Esophagus (tissue), 2 donors: ENCODE measurements around the gene FIBCD1. TPM values are rescaled to one million over a fixed set of nuclear protein-coding genes. Genes with fewer than 3 reads are reported as not detected.

Source experiments
- H3K27ac ChIP-seq, 2 donors: one replicate each; pipeline ENCODE4 v1.5.1; 2013; ENCODE audit warnings: low read depth in 2 of 2, mild to moderate bottlenecking in 2 of 2, inconsistent platforms in 1 of 2, low read length in 1 of 2, moderate library complexity in 1 of 2
- H3K27me3 ChIP-seq, 2 donors: one replicate each; pipeline ENCODE4 v1.6.1; 2013; ENCODE audit warnings: low read length in 2 of 2, control low read depth in 1 of 2, mild to moderate bottlenecking in 1 of 2; ENCODE audit not compliant: insufficient read depth in 2 of 2, control insufficient read depth in 1 of 2
- H3K36me3 ChIP-seq, 2 donors: one replicate each; pipeline ENCODE4 v1.6.1; 2013; ENCODE audit warnings: low read length in 1 of 2; ENCODE audit not compliant: control insufficient read depth in 2 of 2, insufficient read depth in 2 of 2
- H3K4me1 ChIP-seq, 2 donors: one replicate each; pipeline ENCODE4 v1.6.1; 2013; ENCODE audit warnings: low read length in 1 of 2; ENCODE audit not compliant: control insufficient read depth in 2 of 2, insufficient read depth in 2 of 2
- H3K4me3 ChIP-seq, 2 donors: one replicate each; pipeline ENCODE4 v1.5.1; 2013; ENCODE audit warnings: low read length in 2 of 2, mild to moderate bottlenecking in 2 of 2, low read depth in 1 of 2, moderate library complexity in 1 of 2
- H3K9me3 ChIP-seq, 2 donors: one replicate each; pipeline ENCODE4 v1.6.1; 2013; ENCODE audit warnings: mild to moderate bottlenecking in 2 of 2, low read depth in 1 of 2, low read length in 1 of 2, moderate library complexity in 1 of 2; ENCODE audit not compliant: control insufficient read depth in 2 of 2, insufficient read depth in 1 of 2
- WGBS, 2 donors: extraction: QIAGEN DNeasy Blood & Tissue Kit; methylation state at CpG; one replicate each; pipeline ENCODE4 v1.1.7; 2013; 5-methylcytosine and 5-hydroxymethylcytosine counted together
- polyA plus RNA-seq, 2 donors: library from polyadenylated mRNA; stranded (reverse); fragments of 200-250 nt; gene quantifications; one replicate each; pipeline ENCODE4 v1.2.3, GENCODE V29; 2013
- donor health status: healthy with polysubstance abuse.
- donor health status: Bipolar disorder and iron deficiency.

Gene FIBCD1
- polyA plus RNA-seq, 2 donors: 0.06 to 0.24 TPM

DNA sequence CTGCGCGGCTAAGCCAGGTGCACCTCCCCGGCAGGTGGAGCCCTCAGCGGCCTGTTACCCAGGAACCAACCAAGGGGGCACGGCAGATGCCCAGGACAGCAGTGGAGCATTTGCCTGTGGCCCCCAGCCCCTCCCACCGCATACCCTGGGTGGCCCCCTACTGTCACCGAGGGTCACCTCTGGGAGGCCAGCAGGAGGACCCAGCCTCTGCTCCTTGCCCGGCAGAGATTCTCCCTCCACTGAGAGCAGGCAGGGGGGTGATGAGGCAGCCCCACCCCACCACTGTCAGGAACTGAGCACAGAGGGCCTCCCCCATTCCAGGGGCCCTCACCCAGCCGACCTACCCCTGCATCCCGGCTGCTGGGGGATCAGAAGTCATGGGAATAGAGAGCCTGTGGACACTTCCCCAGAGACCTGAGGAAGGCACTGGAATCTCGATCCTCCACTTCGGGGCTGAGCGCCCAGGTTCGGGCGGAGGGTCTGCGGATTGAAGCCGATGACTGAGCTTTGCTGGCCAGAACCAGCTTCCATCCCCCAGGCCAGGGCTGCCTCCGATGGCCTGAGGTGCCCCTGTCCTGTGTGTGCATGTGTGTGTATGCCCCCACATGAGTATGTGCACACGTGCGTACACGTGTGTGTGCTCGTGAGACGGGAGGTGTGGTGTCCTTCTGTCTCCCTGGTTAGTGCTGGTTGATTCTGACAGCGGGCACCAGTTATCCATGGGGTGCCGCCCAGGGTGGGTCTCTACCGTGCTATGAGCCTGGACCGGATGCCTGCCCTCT, 42.6 kb downstream of the FIBCD1 start, which contains the start of gene QRFP:
Gene QRFP (minus strand): TSS at position 580 of the 782 bp plus-strand sequence. CDS start 2,974 bp downstream, outside the sequence.
- H3K4me3 ChIP-seq: no peak within 1 kb of the TSS
- H3K4me1 ChIP-seq: peaks cover 7 to 14% of the 10 kb centered on the region in 2 donors
- peaks cover 0 to 5% of the 10 kb centered on the region in 2 donors for H3K36me3 ChIP-seq

DNA sequence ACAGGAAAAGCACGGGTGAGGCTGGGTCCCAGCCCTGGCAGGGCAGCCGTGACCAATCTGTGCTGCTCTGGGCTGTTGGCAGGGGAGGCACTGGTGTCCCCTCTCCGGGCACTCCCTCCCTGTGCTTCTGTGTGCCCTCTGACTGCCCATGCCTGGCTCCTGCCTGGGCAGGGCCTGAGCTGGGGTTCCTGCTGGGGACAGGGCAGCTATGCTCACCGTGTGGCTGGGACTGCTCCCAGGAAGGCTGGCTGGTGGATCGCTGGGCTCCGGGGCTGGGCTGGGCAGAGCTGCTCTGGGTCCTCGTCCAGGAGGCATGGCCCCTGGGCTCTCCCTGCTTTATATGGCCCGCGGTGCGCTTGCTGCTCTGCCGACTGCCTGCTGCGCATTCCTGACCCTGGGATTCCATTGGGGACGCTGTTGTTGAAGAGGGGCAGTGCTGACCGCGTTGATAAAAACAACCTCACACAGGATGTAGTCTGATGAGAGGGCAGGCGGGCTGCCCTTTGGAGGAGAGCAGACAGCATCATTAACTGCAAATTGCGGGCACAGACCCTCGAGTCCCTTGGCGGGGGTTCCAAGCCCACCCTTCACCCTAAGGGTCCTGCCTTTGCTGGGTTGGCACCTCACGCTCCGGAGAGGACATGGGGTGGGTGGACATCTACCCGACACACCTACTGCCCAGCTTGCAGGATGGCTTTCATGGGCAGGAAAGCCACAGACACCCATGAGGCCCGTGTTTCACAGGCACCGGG, 43.4 kb downstream of the FIBCD1 start:
- H3K27ac ChIP-seq: no peak overlapping the region
- no peaks in the 10 kb centered on the region for H3K27me3 ChIP-seq
- 60 to 69% methylated on average over 24 of the region's 24 CpGs for WGBS, 2 donors
- no peaks in the 10 kb centered on the region for H3K9me3 ChIP-seq
- H3K4me3 ChIP-seq: no peak overlapping the region
- H3K4me1 ChIP-seq: peaks cover 7 to 14% of the 10 kb centered on the region in 2 donors
- peaks cover 0 to 5% of the 10 kb centered on the region in 2 donors for H3K36me3 ChIP-seq

More for the DNA sequence above, 42.6 kb downstream of the FIBCD1 start, which contains the start of gene QRFP:
- no peaks in the 10 kb centered on the region for H3K9me3 ChIP-seq
- 69 to 77% methylated on average over 27 of the region's 27 CpGs for WGBS, 2 donors
- H3K27me3 ChIP-seq: no peaks in the 10 kb centered on the region
- no peak within 1 kb of the TSS for H3K27ac ChIP-seq

DNA sequence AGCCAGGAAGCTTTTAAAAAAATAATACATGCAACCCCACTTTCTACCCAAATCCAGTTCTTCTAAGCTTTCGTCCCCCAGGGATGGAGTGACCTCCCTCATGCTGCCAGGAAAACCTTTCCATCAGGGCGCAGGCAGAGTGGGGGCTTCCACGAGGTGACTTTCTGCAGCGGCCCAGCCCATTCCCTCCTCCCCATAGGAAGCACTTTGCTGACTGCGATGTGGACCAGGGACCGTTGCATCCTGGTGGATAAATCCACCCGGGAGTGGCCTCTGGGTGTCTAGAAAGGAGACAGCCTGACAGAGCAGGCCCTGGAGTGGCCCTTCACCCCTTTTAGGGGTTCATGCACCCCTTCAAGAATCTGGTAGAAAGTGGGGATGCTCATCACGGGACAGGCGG, 44.0 kb downstream of the FIBCD1 start:
- WGBS, 2 donors: 69 to 72% methylated on average over 9 of the region's 9 CpGs
- peaks cover 7 to 14% of the 10 kb centered on the region in 2 donors for H3K4me1 ChIP-seq
- peaks cover 4 to 8% of the 10 kb centered on the region in 2 donors for H3K36me3 ChIP-seq
- H3K27ac ChIP-seq: no peak overlapping the region
- H3K4me3 ChIP-seq: no peak overlapping the region
- H3K27me3 ChIP-seq: no peaks in the 10 kb centered on the region
- H3K9me3 ChIP-seq: no peaks in the 10 kb centered on the region

DNA sequence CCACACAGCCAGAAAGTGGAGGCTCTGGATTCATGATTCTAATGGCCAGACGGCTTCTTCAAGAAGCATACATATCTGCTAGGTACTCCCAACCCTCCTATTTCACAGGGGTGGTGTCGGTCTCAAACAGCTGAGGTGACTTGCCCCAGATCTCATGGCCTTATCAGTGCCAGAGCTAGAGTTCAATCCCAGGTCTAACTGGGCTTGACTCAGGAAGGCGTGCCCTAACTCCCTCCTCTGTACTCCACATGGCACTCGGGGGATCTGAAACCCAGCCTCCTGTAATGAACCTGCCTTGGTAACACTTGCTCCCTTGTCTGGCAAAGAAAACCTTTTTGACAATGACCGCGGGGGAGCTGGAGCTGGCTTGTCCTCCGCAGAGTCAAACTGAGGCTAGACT, 44.5 kb downstream of the FIBCD1 start:
- no peaks in the 10 kb centered on the region for H3K27me3 ChIP-seq
- peaks cover 4 to 11% of the 10 kb centered on the region in 2 donors for H3K36me3 ChIP-seq
- peaks cover 7 to 14% of the 10 kb centered on the region in 2 donors for H3K4me1 ChIP-seq
- no peaks in the 10 kb centered on the region for H3K9me3 ChIP-seq
- 57 to 63% methylated on average over 7 of the region's 7 CpGs for WGBS, 2 donors
- no peak overlapping the region for H3K4me3 ChIP-seq
- H3K27ac ChIP-seq: peak overlapping the region in 1 of 2 donors; percentile 34

DNA sequence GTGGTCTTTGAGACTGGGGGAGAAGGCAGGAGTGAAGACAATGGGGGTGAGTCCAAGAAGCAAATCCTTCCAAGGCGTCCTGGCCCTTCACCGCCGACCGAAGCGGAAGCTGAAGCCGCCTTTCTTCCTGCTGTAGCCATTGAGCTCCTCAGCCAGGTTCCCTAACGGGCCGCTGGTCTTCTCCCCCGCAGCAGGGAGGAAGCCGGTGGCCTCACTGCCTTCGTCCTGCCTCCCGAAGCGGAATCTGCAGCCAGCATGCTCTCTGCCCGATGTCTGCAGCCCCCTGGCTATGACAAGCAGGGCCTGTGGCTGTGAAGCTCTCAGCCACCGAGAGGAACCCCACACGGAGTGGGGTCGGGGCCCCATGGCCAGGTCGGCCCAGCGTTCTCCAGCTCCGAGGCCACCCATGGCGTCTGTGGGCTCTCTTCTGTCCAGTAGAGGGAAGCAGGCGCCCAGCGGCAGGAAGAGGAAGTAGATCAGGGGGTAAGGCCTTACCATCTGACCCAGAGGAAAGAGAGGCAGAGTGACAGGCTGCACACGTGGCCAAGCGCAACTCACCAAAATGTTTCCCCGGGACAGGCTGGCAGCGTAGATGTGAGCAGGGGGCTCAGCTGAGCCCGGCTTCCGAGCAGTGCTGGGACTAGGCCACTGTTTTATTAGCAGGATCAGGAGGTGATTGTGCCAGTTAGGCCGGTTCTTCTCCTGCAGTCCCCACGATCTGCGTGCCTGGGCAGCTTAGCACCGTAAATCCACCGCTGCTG, 45.5 kb downstream of the FIBCD1 start:
- Histone ChIP-seq H3K4me1 (peaks cover 7 to 14% of the 10 kb centered on the region in 2 donors), H3K27me3 (no peaks in the 10 kb centered on the region), H3K27ac (peak overlapping the region; percentile 30 to 79), H3K36me3 (peaks cover 6 to 12% of the 10 kb centered on the region in 2 donors), H3K9me3 (no peaks in the 10 kb centered on the region), H3K4me3 (no peak overlapping the region)
- WGBS, 2 donors: 57 to 70% methylated on average over 34 of the region's 34 CpGs

DNA sequence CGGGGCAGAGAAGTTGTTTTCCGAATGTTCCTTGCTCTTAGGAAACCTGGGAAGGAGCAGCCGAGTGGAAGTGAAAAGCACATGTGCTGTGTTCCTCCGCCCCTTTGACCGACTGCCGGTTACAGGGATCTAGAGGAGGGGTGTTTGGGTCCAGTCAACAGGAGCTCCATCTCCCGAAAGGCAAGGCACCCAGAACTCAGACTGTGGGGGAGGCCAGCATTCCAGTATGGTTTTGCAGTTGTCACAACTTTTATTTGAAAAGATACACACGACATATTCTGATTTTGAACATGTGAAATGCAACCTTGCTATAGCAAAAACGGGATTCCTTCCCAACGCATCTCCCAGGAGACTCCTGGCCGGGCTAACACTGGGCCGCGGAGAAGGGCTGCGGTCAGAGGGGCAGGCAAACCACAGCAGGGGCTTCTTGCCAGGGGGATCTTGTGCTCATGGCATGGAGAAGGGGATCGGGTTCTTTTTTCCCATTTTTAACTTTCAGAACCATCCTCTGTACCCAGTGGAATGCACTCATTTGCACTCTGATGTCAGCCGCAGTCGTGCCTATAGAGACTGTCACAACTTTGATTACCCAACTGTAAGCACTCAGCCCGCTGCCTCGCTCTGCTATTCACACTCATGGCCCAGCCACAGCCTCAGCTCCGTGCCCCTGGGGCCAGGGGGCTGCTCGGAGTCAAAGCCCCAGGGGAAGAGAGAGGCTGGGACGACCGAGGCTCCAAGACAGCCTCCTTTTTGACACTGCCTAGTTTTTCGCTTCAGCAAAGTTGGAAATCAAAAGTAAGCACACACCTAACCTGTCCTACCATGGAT, 46.4 kb downstream of the FIBCD1 start:
- H3K27me3 ChIP-seq: no peaks in the 10 kb centered on the region
- peaks cover 9 to 20% of the 10 kb centered on the region in 2 donors for H3K36me3 ChIP-seq
- no peaks in the 10 kb centered on the region for H3K9me3 ChIP-seq
- 74 to 79% methylated on average over 24 of the region's 24 CpGs for WGBS, 2 donors
- H3K4me3 ChIP-seq: no peak overlapping the region
- peaks cover 7 to 14% of the 10 kb centered on the region in 2 donors for H3K4me1 ChIP-seq
- no peak overlapping the region for H3K27ac ChIP-seq

DNA sequence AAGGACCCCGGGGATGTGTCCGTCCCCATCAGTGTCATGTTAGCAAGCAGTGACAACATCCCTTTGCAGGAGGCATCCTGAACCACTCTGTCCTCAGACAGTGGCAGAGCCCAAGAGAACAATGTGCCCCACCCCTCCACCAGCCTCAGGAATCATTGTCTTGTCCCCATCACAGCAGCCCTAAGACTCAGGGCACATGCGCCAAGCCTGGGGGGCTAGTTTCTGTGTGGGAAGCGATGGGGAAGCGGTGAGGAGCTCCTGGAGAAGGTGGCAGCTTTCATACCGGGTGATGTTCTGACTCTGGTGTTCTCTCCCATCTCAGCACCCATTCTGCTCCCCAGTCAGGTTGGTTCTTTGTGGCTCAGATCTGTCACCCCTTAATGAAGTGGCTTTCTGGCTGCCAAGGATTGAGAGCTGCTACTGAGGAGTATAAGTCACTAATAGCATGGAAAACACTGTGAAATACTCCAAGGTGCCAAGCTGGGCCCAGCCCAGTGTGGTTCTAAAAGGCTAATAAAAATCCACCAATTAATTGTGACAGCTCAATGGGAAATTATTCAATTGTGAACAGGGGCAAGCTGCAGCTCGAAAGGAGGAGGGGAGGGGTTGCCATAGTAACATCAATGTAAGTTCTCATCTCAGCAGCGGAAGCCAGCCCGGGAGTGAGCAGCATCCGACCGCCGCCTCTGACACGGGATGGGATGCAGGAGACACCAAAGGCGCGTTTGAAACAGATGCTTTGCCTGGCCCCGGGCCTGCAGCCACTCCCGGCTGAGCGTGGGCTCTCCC, 47.2 kb downstream of the FIBCD1 start:
- no peak overlapping the region for H3K27ac ChIP-seq
- no peaks in the 10 kb centered on the region for H3K9me3 ChIP-seq
- WGBS, 2 donors: 64 to 66% methylated on average over 18 of the region's 18 CpGs
- peaks cover 7 to 14% of the 10 kb centered on the region in 2 donors for H3K4me1 ChIP-seq
- H3K36me3 ChIP-seq: peaks cover 9 to 22% of the 10 kb centered on the region in 2 donors
- no peaks in the 10 kb centered on the region for H3K27me3 ChIP-seq
- no peak overlapping the region for H3K4me3 ChIP-seq

DNA sequence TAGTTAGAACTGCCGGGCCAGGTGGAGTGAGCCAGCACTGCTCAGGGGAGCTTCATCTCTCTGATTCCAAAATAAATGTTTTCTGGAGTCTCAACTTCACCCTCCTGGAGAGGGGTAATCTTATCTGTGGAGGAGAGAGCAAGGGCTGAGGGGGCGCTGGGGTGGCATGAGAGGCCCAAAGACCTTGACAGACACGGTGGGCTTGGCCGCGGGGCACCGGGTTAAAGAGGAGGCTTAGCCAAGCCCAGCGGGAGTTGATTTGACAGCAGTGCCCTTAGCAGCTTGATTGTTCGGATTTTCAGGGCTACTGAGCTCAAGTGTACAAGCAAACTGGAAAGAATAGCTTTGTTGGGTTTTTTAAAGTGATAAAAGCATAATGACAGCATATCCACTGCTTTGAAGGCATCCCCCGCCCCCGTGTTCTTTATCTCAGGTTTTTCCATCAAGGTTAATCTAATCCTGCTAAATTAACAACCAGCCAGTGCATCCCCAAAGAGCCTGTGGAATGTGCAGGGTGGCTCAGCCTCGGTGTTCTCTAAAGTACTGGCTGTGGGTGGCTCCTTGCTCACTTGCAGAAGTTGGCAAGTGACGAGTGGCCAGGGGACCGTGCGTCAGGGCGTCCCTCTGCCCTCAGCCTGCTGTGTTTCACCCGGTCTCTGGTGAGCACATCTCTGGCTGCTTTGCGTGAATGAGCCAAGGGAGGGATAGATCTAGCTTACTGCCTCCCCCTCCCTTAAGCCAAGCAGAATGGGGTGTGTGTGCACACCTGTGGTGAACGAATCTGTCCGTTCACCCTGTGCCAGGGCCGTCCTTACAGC, 48.0 kb downstream of the FIBCD1 start:
- Histone ChIP-seq H3K36me3 (peaks cover 9 to 26% of the 10 kb centered on the region in 2 donors), H3K4me1 (peaks cover 7 to 14% of the 10 kb centered on the region in 2 donors), H3K4me3 (no peak overlapping the region), H3K27ac (no peak overlapping the region), H3K9me3 (no peaks in the 10 kb centered on the region), H3K27me3 (no peaks in the 10 kb centered on the region)
- 85 to 86% methylated on average over 20 of the region's 20 CpGs for WGBS, 2 donors
